ENCODE data around the gene STK10.

Gene STK10

DNA sequence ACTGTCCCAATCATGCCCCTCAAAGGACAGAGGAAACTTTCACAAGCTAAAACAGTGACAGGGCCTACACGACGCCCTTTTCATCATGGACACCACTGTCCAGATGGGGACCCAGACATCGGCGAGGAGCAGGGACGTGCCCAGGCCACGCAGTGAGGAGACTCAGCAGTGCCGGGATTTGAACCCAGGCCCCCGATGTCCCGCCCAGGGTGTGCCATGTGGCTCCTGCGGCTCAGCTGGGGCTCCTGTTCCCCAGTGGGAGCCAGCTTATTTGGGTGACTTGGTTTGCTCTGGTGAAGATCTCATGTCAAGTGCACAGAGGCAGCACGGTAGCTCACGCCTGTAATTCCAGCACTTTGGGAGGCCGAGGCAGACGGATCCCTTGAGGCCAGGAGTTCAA, 82.2 kb downstream of the STK10 start:
- no peak for DNase-seq

DNA sequence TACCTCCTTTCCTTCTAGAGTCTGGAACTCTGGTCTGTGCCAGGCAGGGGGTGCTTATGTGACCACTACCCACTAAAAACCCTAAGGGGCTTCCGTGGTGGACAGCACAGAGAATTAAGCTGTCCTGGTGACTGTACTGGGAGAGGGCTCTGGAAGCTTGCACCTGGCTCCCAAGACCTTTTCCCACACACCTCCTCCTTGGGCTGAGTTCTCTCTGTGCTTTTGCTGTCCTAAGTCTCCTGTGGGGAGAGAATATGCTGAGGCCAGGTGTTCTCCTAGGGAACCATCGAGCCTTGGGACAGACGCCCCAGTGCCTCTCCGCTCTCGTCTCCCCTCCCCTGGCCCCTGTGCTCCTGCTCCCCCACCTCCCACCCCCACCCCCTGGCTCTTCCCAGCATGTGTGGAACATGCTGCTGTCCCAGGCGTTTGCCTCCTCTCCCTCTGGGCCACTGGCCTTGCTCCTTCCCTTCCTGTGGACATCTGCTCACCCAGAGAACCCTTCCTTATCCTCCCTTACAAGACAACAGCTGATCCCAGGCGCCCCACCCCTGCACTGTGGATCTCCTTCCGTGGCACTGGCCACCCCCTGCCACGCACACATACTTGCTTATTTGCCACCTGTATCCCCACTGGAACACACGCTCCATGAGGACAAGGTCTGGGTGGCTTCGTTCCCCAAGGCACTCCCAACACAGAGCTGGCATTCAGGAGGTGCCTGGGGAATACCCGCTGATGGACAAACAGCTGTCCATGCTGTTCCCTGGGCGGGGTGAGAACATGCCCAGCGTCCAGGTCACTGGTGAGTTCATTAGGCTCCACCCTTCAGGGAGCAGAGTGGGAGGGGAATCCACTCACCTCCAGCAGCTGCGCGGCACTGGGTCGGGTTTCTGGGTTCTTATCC, 83.0 kb downstream of the STK10 start:
- no peak for DNase-seq

DNA sequence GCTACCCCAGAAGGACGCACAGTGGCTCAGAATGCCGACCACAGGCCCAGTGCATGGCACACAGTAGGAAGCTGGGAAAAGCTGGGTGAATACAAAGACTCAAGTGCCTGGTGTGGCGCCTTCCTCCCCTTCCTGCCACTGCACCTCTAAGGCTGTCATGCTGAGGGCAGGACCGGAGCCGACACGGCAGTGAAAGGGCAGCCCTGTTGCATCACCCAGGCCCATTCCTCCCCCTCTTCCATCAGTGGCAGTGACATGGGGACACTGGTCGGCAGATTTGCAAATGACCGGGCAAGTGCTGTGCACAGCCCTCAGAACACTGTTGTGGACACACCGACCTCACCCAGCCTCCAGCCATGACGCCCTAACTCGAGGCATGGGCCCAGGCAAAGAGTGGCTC, 84.0 kb downstream of the STK10 start:
- DNase-seq = no peak

DNA sequence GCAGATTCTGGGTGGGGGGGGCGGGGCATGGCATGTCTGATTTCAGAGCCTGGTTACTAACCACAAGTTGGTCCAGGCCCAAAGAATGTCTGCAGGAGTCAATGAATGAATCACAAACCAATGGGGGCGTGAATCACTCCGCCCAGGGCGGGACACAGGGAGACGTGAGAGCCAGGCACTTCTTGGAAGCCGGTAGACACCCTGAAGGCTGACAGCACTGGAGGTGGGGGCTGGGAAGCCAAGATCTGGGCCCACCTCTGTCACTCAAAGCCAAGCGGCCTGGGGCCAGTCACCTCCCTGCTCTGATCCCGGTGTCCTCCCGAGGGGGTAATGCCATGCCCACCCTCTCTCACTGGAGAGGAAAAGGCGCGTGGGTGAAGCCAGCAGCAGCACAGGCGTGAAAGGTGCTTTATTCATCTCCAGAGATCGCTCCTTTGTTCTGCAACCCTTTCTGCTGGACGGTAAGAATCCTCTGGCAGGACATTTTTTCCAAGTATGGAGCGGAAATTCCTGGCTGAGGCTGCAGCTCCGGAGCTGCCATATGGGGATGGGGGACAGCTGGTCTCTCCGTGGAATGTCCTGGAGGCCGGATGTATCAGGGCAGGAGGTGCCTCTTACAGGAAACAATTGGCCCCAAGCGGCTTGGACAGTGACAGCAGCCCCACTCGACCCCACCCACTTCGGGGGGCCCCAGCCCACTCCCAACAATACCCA, 85.0 kb downstream of the STK10 start:
- DNase-seq = no peak

DNA sequence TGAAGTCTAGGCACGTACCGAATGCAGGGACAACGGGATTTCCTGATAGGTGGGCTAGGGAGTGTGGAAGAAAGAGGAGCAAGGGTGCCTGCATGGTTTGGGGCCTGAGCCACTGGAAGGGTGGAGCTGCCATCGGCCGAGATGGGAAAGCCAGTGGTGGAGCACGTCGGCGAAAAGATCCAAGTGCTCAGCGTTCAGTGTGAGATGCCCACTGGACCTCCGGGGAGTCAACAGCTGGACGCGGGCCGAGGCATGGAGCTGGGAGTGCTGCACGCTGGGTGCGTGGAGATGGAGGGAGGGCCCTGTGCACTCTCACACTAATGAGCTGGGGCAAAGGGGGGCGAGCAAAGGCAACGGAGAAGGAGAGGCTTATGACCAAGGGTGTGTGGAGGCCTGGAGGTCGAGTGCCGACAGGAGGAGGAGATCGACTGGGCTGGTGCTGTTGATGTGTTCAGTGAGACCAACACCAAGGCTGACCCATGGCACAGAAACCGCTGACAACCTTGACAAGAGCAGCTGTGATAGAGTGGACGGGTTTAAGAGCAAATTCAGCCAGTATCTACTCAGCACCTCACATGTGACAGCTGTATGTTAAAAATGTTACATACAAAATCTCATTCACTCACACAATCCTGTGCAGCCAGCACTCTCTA, 85.7 kb downstream of the STK10 start:
- no peak for DNase-seq

DNA sequence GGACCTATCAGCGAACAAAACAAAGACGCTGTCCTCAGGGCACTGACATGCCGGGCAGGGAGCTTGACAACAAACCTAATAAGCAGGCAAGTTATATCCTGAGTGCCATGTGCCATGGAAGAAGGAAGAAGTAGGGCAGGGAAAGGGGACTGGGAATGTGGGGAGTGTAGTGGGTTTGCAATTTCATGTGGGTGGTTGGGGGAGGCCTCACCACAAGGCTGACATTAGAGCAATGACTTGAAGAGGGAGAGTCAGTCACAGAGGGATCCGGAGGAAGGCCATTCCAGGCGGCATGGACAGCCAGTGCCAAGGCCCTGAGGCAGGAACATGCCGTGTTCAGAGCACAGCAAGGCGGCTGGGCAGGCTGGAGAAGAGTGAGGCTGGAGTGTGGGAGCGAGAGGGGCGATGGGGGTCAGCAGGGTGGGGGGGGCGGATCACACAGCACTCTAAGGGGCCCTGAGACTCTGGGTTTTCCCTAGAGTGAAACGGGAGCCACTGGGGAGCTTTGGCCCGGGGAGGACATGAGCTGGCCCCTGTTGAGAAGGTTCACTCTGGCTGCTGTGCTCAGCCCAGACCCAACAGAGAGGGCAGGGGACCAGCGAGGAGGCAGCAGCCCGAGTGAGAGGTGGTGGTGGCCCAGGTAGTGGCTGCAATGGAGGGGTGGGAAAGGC, 86.3 kb downstream of the STK10 start:
- no peak for DNase-seq

DNA sequence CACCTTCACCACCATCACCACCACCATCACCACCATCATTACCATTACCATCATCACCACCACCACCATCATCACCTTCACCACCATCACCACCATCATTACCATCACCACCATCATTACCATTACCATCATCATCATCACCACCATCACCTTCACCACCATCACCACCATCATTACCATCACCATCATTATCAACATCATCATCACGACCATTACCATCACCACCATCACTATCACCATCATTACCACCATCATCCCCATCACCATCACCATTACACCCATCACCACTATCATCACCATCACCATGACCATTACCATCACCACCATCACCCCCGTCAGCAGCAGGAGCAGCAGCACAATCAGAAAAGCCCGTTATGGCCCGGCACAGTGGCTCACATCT, 89.1 kb downstream of the STK10 start:
- DNase-seq = no peak

DNA sequence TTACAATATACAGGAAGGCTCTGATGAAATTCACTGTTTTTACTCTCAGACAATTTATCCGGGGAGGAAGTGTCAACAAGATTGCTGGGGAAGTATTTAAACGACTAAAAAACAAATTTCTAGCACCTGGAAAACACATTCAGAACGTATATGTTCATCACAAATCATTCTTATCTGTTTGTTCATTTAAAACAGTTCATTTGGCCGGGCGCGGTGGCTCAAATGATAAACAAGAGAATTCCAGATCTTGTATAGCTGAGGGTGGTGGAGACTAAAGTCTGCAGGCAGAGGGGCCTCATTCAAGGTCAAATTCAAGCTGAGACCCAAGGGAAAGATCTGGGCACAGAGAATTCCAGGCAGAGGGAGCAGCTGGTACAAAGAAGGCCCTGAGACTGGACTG, 90.0 kb downstream of the STK10 start:
- DNase-seq = no peak

DNA sequence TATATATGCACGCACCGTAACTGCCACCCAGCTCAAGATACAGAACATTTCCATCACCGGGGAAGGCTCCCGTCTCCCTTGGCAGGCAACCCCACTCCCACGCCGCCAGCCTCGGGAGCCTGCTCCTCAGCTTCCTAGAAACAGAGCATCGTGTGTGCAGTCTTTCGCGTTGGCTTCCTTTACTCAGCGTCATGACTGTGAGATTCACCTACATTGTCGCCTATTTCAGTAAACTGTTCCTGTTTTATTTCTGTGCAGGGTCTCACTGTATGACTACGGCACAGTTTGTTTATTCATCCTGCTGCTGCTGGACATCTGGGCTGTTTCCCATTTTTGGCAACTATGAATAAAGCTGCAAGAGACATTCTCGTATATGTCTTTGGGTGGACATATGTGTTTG, 90.7 kb downstream of the STK10 start:
- no peak for DNase-seq

DNA sequence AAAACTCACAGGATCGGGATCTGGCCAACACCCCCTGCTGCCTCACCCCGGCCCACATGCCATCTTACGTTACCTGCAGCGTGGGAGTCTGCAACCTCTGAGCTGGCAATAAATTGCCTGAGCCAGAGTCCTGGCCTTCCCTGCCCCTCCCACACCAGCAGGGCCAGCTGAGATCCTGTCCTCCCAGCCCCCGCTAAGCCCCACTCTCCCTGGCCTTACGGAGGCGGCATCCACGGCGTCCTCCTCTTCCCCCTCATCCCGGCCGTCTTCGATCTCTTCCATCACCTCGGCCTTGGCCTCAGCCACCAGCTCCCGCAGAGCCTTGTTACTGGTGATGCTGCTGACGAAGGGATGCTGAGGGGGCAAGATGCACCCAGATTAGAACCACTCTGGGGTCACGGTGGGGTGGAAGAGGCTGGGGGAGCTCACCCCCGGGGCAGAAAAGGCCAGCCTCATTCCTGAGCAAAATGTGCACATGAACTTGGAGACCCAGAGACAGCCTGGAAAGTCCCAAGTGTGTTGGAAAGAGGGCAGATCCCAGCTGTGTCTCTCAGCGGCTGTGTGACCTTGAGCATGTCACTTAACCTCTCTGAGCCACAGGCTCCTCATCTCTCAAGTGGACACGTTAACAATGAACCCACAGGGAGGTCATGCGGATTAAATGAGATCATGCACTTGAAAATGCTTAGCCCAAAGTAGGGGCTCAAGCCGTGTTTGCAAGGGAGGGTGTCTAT, 91.7 kb downstream of the STK10 start:
- no peak for DNase-seq

DNA sequence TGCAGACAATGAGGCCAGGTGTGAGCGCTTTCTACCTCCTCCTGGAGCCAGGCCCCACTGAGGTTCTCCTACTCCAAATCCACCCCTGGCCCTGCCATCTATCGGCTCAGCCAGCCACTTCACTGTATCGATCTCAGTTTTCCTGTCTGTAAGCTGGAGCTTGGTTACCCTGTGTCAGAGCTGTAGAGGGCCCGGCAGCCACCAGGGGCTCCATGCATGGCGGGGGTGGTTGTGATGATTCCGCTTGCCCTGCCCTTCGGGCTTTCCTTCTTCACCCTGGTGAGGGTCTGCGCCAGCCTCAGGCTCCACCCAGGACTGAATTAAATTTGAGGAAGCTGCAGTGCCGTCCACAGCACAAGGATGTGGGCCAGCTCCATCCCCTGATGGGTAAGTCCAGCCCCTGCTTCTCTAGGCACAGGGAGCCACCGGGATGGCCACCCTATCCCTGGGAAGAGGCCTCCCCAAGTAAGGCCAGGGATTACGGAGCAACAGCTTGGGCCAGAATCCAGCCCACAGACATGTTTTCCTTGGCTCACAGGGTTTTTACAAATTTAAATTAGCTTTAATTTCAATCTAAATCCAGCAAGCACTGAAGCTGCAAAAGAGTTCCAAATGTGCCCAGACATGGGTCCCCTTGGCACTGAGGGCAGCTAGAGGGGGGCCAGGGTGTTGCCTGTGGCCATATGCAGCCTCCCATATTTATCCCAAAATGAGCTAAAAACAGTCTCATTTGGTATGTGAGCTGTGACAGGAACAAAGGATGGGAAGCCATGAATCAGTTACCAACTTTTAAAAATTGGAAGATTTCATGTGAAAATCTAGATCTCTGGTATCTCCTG, 92.4 kb downstream of the STK10 start:
- no peak for DNase-seq

DNA sequence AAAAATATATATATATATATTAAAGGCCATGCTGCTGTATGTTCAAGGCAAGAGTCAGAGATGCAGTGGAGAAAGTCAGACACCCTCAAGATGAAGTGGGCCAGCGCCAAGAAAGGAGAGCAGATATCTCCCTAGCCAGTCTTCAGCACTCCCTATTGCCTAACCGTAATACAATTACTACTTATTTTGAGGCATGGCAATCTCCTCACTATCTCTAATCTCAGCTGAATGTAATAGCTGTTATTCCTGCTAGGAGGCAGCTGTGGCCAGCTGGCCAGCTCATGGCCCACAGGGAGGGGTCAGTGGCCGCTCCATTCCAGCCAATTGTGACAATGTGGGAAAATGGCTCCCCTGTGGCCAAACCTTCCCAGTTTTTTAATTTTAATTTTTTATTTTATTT, 94.1 kb downstream of the STK10 start:
- no peak for DNase-seq

DNA sequence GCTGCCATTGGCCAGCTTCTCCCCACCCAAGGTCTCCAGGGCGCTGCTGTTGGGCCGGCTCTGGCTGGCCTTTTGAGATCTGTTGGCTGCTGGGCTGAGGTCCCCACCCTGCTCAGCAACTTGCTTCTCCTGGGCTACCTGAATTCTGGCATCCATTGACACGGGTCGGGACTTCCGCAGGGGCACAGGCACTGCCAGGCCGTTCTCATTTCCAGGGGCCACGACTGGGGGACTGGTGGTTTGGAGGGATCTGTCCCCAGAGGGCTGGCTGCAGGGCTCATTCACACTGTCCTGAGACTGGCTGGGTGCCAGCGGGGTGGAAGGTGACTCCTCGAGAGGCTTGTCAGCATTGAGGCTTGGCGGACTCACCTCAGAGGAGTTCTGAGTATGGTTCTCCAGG, 94.5 kb downstream of the STK10 start:
- no peak for DNase-seq

DNA sequence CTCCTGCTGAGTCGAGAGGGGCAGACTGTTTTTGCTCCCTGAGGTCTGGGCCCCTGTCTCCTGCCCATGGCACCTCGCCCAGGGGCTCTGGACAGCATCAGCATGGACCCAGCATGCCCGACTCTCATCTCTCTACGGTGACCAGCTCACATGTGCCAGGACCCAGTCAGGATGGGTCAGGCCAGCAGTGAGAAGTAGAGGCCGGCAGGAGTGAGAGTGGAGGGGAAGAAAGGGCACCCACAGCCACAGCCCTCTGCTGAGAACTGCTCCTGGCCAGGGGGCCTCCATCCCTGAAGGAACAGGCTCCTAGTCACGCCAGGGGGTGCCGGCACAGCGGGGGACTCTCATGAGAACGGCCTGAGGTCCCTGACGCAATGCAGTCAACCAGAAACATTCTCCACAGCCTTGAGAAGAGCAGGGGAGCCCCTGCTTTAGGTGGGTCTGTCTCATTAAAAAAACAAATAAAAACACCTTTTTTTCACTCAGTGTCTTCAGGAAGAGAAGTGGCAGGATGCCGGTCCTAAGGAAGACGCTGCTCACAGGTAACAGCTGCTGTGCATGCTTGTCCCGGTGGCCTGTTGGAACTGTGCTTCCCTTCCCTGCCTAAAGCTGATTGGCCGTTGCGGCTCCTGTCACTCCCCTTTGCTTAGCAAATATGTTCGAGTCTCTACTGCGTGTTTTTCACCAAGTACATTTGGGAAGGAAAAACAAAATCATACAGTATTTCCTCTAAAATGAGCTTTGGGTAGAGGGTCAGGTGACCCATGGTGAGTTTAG, 95.9 kb downstream of the STK10 start:
- no peak for DNase-seq

DNA sequence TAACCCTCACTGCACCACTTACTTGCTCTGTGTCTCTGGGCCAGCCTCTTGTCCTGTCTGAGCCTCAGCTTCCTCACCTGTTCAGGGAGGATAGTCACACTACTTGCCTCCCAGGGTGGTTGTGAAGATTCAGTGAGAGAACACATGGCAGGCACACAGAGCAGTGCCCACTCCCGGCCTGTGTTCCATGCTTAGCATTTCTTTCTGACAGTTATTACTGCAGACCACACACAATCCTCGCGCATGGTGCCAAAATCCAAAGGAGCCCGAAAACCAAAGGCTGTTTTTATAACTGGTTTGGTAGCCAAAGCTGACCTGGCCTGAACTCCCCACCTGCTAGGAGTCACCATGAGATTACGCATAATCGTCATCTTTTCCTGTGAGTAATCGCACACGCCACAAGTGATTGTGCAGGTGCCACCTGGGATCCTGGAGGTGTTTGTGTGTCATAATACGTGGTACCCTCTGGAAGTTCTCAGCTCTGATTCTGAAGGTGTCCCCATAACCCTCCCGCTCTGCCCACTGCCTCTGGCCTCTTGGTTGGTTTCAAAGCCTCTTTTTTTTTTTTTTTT, 97.0 kb downstream of the STK10 start:
- no peak for DNase-seq

DNA sequence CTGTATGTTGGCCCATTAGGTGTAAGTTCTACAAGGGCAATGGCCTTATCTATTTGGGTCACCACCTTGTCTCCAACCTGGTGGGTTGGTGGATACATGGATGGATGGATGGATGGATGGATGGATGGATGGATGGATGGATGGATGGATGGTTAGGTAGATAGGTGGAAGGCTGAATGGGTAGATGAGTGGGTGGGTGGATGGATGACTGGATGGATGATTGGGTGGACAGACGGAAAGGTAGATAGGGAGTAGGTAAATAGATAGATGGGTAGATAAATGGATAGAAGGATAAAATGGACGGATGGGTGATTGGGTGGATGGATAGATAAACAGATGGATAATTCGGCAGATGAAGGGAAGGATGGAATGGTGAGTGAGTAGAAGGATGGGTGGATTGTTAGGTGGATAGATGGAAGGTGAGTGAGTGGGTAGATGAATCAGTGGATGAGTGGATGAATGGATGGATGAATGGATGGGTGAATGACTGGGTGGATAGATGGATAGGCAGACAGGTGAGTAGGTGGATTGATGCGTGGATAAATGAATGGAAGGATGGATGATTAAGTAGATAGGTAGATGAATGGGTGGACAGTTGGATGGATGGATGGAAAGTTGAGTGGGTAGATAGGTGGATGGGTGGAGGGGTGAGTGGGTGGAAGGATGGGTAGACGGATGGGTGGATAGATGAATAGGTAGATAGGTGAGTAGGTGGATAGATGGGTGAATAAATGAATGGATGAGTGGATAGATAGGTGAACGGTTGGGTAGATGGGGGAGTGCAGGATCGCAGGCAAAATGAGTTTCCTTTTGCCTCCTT, 98.5 kb downstream of the STK10 start:
- no peak for DNase-seq

DNA sequence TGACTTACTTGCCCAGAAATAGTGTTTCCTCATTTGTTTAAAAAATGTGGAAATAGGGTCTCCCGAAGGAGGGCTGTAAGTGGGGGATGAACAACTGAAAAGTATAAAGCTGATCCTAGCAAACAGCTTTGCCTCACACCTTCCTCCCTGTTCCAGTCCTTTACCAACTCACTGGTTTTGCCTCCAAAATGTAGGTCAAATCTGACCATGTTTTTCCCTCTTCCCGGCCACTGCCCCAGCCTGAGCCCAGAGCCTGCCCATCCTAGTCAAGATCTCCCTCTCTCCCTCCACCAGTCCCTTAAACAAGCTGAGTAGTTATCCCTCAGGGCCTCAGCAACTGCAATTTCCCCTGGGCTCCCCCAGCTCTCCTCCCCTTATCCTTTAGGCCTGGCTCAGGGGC, 99.2 kb downstream of the STK10 start:
- no peak for DNase-seq

DNA sequence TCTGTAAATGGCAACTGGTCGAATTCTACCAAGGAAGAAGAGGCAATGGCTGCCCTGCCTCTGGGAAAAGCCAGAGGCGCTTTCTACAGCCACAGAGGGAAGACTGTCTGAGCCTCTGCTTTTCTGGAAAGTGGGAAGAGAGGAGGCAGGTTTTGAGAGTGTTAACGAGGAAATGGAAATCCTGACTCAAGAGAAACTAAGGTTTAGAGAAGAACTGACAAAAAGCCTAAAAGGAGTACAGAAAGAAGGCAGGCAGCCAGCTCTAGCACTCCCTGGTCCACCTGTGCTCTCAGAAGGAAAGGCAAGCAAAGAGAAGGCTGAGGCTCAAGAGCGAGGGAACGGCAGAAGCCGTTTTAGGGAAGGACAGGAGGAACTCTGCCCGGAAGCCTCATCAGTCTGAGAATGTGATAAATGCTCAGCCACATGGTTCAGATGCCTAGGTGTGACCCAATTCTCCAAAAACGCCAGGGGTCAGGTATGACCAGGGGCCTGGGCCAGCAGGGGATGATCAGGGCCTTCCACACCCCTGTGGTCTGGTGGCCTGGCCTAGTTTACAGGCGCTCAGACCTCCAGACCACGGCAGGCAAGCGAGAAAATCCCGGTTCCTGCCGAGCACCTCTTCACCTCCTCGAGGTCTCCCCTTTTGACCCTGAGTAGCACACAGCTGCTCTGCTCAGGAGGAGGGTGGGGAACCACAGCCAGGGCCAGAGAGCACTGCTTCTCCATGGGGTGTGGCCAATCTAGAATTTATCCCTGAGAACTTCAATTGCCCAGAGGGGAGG, 101.6 kb downstream of the STK10 start:
- no peak for DNase-seq

DNA sequence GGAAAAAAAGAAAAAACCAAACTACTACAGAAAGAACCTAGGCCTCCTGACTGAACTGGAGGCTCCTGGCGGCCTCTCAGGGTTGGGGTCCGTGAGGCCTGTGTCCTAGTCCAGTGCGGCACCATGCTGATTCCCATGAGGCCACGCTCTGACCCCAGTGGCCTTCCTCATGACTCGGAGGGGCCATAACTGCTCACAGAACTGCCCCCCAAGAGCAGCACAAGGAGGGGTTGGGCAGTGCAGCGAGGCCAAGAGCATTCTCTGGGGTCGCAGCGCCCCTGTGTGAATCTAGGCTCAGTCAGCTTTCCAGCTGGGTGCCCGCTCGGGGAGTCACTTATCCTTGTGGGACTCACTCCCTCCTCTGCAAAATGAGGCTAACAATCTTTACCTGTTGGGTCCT, 102.3 kb downstream of the STK10 start:
- DNase-seq = no peak

Data from midbrain (tissue), 1 donor.